ENCODE measurements around the gene HEMK1.

Gene HEMK1

DNA sequence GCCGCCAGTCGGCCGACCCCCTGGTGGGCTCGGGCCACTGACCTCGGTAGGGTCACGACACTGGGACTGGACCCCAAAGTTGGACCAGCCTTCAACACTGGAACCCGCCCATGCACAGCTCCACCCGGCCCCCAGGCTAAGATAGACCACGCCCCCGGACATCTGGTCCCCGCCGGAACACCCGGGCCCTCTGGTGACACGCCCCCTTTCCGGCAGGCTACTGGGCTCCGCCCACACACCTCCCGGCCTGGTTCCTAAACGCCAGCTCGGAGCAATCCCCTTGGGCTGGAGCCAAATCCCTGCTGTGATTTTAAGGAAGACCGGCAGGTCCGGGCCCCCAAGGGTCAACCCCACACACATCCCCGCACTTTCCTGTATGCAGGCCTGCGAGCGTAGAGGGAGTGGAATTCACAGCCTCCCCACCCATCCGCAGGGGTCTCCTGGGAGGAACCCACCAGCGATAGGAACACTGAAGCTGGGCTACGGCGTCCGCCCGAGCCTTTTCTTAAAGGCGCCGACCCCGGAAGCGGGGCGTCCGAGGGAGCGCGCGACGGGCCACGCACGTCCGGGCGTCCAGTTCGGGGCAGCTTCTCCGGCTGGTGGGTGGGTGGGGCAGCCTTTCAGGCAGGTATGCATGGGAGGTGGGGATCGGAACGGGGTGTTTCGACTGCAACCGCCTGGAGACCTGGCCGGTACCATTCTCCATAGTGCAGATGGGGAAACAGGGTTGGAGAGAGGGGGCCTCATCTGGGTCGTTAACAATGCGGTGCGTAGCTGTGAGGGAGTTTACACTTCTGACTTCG lies at the start of gene HEMK1:
TSS of gene HEMK1 (plus strand) at position 576 of the 803 bp plus-strand sequence. CDS start 1,583 bp downstream, outside the sequence.
- peak; percentile 93 for DNase-seq

DNA sequence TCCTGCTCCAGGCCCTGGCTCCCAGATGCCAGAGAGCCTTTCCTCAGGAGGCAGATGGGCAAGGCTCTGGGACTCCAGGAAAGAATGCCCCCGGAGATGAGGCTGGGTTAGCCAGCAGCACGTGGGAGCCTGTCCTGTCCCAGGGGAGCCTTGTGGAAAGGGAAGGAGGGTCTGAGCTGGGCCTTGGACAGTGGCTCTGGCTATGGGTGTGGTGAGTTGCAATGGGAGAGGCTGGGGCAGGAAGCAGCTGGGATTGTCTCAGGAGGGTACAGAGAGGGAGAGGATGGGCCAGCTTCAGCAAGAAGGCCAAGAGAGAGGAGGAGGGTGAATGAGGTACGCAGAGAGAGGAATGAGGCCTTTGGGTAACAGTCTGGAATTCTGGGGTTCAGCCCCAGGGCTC lies 48.5 kb upstream of the HEMK1 start:
- no peak for DNase-seq

GRCh38 chr3:50521572-50521971 lies 47.8 kb upstream of the HEMK1 start:
- DNase-seq: no peak

DNA sequence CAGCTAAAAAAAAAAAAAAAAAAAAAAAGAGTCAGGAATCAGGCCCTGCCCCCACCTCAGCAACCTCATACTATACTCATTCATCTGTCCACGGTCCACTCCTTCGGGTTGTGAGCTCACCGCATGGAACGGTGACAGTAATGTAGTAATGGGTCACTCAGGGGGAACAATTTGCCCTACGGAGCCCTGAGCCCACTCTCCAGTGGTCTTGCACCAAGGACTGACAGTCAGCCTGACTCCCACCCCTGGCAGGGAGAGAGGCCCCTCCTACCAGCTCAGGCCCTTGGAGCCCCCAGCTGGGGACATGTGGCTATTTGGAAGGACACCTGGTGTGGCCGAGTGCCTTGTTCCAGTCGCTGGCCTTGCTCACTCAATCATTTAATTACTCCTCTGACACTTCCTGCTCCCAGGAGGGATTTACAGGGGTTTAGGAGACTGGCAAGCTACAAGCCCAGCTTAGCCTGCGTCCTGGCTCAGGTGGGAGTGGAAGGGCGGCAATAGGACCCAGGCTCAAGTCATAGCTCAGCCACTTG lies 46.0 kb upstream of the HEMK1 start:
- DNase-seq: no peak

DNA sequence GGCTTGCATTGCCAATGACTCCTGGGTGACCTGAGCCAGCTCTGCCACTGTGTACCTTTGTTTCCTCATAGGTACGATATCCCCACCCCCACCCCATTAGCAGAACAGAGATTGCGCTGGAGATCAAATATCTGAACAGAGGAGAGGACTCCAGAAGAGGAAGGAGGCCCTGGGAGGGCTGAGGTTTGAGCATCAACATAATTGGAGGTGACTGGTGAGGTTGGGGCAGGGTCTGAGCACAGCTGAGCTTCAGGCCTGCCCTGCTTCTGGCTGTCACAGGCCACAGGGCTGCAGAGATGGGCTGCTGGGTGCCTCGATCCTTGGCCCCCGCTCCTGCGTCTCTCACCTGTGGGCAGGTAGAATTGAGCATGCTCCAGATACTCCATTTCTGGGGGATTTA lies 44.6 kb upstream of the HEMK1 start:
- no peak for DNase-seq

GRCh38 chr3:50525191-50525910 lies 44.0 kb upstream of the HEMK1 start:
- no peak for DNase-seq

DNA sequence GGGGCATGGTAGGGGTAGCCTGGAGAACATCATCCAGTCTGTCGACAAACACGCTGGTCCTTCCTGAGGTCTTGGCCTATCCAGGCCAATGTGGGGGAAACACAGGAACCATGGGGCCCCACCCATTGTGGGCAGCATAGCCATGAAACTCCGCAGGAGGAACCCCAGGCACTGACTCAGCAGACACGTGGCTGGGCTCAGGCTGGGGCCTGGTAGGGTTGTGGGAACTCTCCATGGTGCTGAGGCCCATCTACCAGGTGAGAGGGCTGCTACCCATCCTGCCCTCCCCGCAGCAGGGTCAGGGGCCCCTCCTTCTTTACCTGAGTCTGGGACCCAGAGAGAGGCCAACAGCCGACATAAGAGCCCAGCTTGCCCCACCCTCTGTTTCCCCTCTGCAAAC lies 43.3 kb upstream of the HEMK1 start:
- DNase-seq: peak; percentile 38

DNA sequence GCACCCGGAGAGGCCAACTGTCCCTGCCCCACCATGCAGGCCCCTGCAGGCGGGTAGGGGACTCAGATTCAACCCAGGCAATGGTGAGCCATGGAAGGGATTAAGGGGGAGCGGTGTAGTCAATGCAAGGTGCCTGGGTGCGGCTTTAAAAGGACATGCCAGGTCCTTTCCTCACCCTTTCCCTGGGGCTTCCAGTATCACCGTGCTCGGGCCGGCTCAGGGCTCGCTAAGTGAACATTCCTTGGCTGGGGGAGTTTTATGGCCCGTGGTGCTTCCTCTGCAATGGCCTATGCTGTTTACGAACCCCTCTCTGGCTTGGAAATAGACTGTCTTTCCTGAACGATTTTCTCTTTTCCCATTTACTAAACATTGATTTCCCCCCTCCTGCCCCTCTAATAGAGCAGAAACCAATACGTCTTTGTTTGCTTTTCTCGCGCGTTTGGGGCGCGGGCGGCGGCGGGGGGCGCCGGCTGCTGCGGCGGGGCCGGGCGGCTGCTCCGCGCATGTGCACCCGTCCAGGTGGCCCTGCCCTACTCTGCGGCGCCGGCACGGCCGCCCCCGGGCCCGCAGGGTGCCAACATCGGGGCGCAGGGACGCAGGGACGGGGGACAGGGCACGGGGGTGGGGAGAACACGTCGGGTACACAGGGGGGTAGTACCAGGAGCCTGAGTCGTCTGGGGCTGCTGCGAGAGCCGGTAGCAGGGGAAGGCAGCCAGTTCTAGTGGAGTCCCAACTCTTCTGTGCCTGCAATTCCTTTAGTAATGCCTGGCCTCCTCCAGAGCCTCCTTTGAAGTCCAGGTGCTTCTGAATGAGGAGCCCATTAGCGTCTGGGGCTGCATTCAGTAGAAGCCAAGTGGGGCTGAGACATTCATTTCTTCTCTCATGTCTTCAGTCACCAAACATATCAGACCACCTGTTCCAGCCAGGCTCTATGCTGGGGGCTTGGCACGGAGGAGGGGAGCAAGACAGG lies 39.0 kb upstream of the HEMK1 start:
- DNase-seq: no peak

DNA sequence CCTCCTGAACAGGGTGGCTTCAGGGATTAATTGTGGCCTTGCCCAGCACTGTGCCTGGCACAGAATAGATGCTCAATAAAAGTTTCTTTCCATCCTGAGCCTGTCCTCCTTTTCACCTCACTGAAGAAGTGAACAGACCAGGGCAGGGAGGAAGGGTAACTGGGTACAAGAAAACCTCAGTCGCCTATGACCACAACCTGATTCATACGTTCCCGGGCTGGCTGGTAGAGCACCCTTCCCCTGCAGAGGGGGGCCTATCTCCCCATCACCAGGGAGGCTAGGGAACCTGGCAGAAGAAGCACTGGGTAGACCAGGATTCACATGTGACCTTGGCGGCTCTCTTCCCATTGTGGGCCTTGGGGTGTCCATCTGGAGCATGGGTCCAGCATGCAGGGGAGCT lies 38.1 kb upstream of the HEMK1 start:
- DNase-seq: no peak

DNA sequence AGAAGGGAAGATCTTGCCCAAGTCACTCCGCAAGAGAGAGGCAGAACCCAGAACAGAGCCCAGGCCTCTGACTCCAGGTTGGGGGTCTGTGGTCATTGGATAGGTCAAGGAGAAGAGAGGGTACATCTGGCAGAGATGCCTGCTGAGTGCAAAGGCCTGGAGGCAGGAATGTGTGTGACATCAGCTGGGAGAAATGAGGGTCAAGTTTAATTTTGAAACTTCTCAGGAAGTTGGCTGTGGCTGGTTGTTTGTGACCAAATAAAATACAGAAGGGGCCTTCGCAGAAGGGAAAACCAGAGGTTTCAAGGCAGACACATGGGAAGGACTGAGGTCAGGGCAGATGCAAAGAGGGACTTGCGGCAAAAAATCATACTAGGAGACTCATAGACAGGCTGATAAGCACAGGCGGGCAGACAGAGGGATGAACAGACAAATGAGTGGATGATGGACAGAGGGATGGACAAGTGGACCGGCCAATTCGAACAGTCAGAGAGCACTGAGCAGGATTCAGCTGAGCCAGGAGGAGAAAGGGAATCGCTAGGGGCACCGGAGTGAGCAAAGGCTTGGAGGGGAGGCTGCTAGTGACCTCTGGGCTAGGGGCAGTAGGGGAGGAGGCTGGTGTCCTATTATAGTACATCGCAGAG lies 37.1 kb upstream of the HEMK1 start:
- DNase-seq: no peak

- DNase-seq: no peak
Measured at GRCh38 chr3:50533316-50533715, 36.0 kb upstream of the HEMK1 start.

GRCh38 chr3:50533807-50534461 lies 35.4 kb upstream of the HEMK1 start:
- no peak for DNase-seq

GRCh38 chr3:50534681-50535330 lies 34.5 kb upstream of the HEMK1 start:
- DNase-seq: no peak

DNA sequence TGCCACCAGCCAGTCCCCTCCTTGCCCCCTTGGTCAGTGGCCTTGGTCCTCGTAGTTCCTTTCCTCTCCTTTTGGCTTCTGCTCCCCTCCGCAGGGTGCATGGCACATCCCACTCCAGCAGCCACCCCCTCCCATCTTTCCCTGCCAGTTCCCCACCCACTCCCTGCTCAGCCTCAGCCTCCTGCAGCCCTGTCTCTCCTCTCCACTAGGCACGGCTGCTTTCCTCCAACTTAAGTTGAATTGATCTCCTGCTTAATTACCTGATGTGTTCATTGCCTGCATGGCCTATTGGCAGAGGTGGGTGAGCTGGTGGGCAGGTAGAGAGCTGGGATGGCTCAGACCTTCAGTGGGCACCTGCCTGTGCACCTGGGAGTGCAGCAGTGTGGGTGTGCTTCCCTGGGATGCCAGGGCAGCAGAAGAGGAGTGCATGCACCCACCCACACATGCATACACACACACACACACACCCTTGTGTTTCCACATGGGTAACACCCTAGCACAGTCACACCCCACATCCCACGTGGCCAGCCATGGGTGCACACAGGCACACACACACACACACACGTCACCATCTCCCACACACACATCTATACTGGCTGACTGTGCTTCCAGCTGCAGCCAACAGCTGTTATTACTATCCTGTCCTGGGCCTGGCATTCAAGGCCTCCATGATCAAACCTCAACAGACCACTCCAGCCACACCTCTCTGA lies 32.7 kb upstream of the HEMK1 start:
- DNase-seq: no peak

GRCh38 chr3:50537421-50538129 lies 31.7 kb upstream of the HEMK1 start:
- DNase-seq: no peak

GRCh38 chr3:50539356-50540286 lies 29.7 kb upstream of the HEMK1 start:
- DNase-seq: no peak

DNA sequence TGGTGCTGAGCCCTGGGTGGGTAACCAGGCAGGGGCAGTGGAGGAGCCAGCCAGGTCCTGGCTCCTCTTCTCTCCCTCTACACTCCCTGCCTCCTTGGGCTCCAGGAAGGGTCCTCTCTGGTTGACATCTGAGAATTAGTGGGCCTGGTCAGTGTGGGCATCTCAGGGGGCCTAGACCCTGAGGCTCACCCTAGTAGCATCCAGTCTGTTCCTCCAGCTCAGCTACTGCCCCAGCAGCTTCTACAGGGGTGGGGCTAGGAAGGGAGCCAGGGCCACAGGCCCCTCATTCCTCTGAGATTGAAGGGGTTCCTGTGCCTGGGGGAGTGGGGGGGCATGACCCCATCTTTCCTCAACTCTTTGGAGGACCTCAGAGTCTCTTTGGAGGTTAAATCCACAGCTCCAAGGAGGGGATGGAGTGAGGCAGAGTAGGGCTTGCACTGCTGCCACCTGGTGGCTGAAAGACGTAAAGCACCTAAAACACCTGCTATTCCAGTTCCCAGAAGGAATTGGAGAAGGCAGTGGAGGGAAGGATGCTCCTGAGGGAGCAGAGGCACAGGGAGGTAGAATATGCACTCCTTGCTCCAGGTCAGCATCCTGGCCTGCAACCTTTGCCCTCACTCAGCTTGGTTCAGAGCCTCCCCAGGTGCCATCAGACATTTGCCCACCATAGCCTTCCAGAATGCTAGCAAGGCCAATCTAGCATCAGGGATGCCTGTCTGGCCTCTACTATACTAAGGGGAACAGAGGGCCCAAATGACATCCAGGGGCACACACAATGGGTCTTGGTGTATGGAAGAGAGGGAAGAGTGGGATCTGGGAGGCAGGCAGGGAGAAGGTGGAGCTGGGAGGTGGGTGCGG lies 26.9 kb upstream of the HEMK1 start:
- peak; percentile 54 for DNase-seq

DNA sequence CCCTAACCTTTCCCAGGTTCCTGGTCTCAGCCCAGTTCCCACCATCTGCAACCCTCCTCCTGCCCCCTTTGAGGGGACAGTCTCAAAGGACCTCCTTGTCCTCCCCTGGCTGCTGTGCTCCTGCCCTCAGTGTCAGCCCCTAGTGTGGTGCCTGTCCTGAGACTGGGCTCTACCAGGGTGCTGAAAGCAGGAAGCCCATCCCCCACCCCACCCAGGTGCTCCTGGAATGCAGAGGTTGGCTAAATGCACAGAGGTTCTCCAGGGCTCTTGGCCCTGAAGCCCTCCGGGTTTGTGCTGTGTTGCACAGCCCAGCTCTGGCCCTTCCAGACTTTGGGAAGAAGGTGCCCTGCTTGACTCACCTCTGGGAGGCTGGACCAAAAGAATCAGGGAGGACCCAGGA lies 23.5 kb upstream of the HEMK1 start:
- no peak for DNase-seq

Measured in CD4-positive, alpha-beta T cell treated with Interleukin-4 for 4 hours (primary cell).